ENCODE measurements around the gene RTKN2.

GRCh38 chr10:62194924-62195674 is 73.5 kb downstream of the RTKN2 start:
- TF ChIP-seq, protein P1, sequence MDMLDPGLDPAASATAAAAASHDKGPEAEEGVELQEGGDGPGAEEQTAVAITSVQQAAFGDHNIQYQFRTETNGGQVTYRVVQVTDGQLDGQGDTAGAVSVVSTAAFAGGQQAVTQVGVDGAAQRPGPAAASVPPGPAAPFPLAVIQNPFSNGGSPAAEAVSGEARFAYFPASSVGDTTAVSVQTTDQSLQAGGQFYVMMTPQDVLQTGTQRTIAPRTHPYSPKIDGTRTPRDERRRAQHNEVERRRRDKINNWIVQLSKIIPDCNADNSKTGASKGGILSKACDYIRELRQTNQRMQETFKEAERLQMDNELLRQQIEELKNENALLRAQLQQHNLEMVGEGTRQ (IDR thresholded peaks at IDR 0.05; ENCODE audit: borderline replicate concordance, low read depth, low read length): no peak
- TF ChIP-seq, protein P2, sequence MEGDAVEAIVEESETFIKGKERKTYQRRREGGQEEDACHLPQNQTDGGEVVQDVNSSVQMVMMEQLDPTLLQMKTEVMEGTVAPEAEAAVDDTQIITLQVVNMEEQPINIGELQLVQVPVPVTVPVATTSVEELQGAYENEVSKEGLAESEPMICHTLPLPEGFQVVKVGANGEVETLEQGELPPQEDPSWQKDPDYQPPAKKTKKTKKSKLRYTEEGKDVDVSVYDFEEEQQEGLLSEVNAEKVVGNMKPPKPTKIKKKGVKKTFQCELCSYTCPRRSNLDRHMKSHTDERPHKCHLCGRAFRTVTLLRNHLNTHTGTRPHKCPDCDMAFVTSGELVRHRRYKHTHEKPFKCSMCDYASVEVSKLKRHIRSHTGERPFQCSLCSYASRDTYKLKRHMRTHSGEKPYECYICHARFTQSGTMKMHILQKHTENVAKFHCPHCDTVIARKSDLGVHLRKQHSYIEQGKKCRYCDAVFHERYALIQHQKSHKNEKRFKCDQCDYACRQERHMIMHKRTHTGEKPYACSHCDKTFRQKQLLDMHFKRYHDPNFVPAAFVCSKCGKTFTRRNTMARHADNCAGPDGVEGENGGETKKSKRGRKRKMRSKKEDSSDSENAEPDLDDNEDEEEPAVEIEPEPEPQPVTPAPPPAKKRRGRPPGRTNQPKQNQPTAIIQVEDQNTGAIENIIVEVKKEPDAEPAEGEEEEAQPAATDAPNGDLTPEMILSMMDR (IDR thresholded peaks at IDR 0.05): no peak
- TF ChIP-seq GATA2 (CRISPR knock-in tag; IDR thresholded peaks at IDR 0.05) (no peak), REST (IDR thresholded peaks at IDR 0.05; ENCODE audit: low read depth, low read length) (no peak), FOXM1 (IDR thresholded peaks at IDR 0.05; ENCODE audit: low read depth) (no peak), POLR2AphosphoS5 (IDR thresholded peaks at IDR 0.05; ENCODE audit: low read depth, low read length) (no peak), TAF1 (IDR thresholded peaks at IDR 0.05; ENCODE audit: borderline replicate concordance, low read depth, low read length) (no peak), NFIC (IDR thresholded peaks at IDR 0.05; ENCODE audit: borderline replicate concordance) (no peak), RAD21 (IDR thresholded peaks at IDR 0.05; ENCODE audit: low read length) (no peak), EZH2phosphoT487 (IDR thresholded peaks at IDR 0.05; ENCODE audit: borderline replicate concordance, low read depth) (no peak), SIN3A (IDR thresholded peaks at IDR 0.05; ENCODE audit: borderline replicate concordance, low read depth, low read length) (no peak)
